Kidney tubule cell (primary cell): ENCODE measurements around the gene PRKCE.

Experiments
- DNase-seq: peaks from one replicate; pipeline ENCODE4 v3.0.0-alpha.2; 2018; ENCODE audit warnings: low spot score

PRKCE gene

GRCh38 chr2:45651415-45652089 is at the start of gene PRKCE:
Gene PRKCE, plus strand, starts transcription at chr2:45651675.
- DNase-seq = peak; percentile 31

DNA sequence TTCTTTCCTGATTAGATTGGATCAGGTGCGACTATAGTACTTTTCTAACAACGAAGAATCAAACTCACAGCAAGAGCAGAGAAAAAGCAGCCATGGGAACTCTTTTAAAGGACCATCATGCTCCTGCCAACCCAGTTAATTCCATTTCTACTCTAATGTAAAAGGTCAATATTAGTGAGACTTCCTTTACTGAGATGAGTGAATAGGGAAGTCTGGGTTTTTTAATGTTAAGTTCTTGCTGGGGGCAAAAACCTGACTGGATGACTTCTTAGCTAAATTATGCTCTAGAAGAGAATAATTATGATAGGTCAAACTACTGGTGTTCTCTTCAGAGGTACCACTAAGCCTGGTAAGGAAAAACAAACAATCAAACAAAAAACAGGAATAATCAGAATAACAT is 48.9 kb upstream of the PRKCE start:
- DNase-seq = no peak

DNA sequence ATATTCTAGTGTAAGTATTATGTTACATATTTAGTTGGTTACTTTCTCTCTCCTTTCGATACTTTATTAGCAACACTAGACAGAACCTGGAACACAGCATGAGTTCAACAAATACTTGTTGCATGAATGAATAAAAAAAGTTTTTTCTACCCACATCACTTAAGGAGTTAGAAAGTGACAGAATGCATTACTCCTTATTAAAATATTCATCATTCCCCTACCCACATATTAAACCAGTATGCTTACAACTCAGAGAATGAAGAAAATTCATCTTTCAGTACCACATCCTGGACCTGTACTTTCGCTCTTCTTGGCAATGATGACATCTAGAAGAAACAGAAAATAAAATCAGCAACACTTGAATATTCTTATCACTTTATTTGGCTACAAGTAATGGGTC is 46.4 kb upstream of the PRKCE start:
- no peak for DNase-seq

GRCh38 chr2:45606796-45607195 is 44.7 kb upstream of the PRKCE start:
- no peak for DNase-seq

DNA sequence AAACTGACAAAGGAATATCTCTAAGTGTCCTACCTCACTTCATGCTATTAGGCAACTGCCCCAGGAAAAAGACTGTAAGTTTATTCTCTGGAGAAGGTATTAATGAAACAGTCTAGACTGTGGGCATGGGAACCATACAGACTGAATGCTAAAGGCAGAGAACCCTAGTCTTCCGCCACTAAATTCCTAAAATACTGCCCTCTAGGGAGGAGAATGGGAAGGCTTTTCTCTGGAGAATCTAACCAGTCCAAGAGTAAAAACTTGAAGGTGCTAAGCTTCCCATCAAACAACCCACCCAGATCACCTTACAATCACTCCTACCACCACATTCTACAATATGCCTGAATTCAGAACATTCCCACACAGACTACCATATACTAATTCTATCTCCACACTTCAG is 43.8 kb upstream of the PRKCE start:
- peak; percentile 37 for DNase-seq

DNA sequence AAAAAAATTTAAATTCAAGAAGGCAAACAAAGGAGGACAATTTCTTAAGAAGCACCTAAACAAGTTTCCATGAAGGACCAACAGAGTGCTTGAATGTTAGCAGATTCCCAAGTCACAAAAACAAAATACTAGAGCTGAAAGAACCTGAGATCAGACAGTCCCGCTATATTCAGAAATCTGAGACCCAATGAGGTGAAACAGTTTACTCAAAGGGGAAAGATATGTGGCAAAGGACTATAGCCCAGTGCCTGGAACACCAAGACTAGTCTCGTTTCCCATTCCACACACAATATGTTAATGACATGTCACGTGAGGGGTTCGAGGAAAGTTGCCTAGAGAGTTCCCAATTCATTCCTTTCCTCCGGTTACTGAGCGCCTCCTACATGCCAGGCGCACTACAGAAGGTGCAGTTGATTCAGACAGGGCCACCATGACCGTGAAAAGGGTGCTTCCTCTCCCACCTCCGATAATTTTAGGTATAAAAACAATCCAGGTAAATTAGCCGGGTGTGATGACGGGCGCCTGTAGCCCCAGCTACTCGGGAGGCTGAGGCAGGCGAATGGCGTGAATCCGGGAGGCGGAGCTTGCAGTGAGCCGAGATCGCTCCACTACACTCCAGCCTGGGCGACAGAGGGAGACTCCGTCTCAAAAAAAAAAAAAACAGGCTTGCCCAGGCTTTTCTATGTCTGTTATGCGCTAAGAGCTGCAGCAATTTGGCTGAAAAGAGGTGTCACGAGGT is 41.0 kb upstream of the PRKCE start:
- peak; percentile 68 for DNase-seq

- peak; percentile 96 for DNase-seq
These were observed 40.2 kb upstream of the PRKCE start, which contains the start of gene SRBD1 for GRCh38 chr2:45611020-45611859. Gene SRBD1, minus strand, starts transcription at chr2:45611267. Its CDS starts 5,826 bp downstream, at chr2:45605441.

DNA sequence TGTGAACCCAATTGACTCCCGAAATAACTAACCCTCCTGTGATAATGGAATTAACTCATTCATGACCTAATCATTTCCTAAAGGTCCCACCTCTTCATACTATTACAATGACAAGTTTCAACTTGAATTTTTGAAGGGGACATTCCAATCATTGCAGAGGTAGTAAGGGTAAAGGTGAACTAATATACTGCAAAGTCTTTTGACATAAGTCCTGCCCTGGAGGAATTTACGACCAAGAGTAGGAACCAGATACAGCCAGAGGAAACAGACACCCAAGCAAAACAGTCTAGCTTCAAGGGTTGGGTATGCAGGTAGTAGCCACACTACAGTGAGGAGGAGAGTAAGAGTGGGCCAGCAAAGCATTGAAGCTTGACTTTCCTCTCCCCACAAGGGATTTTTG is 39.2 kb upstream of the PRKCE start:
- DNase-seq = peak; percentile 68

- no peak for DNase-seq
These were observed 38.7 kb upstream of the PRKCE start for GRCh38 chr2:45612731-45613130.

- no peak for DNase-seq
These were observed 37.1 kb upstream of the PRKCE start for GRCh38 chr2:45614330-45614729.

GRCh38 chr2:45614871-45615415 is 36.5 kb upstream of the PRKCE start:
- DNase-seq = no peak

DNA sequence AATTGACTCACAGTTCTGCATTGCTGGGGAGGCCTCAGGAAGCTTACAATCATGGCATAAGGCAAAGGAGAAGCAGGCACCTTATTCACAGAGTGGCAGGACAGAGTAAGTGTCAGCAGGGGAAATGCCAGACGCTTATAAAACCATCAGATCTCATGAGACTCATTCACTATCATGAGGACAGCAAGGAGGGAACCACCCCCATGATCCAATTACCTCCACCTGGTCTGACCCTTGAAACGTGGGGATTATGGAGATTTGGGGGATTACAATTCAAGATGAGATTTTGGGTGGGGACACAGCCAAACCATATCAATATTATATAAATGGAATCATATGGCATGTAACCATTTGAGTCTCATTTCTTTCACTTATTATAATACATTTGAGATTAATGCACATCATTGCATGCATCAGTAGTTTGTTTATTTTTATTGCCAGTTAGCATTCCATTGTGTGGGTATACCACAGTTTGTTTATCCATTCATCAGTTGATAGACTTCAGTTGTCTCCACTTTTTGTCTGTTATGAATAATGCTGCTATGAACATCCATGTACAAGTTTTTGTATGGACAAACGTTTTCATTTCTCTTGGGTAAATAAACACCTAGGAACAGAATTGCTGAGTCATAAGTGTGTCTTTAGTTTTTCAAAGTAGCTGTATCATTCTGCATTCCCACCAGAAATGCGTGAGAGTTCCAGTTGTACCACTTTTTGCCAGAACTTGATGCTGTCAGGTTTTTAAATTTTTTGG is 34.6 kb upstream of the PRKCE start:
- peak; percentile 4 for DNase-seq

GRCh38 chr2:45617496-45617895 is 34.0 kb upstream of the PRKCE start:
- no peak for DNase-seq

GRCh38 chr2:45622336-45623075 is 29.0 kb upstream of the PRKCE start:
- DNase-seq = peak; percentile 14

DNA sequence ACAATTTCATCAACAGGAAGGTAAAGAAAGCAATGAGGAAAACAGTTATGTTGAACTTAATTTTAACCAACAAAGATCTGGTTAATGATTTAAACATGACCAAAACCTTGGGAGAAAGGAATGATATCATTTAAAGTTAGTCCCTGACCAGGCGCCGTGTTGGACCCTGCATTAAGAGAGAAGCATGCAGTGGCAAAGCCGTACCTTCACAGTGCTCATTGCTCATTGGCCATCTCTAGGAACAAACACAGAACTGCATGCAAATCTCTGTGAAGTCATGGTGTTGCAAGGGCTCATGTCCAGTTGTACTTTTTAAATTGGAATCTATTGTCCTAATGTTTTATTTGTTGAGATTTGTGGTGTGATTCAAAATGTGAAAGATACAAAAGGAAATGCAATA is 28.4 kb upstream of the PRKCE start:
- DNase-seq = peak; percentile 47

GRCh38 chr2:45625824-45626223 is 25.7 kb upstream of the PRKCE start:
- DNase-seq = peak; percentile 9

- DNase-seq = no peak
These were observed 24.9 kb upstream of the PRKCE start for GRCh38 chr2:45626387-45627221.

DNA sequence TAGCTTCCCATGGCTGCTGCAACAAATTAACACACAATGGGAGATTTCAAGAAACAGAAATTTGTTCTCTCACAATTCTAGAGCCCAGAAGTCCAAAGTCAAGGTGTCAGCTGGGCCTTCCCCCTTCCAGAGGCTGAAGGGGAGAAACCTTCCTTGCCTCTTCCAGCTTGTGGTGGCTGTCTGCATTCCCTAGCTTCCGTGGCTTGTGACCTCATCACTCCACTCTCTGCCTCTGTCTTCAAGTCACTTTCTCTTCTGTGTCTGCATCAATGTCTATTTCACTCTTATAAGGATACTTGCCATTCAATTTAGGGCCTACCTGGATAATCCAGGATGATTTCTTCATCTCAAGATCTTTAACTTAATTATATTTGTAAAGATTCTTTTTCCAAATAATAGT is 23.6 kb upstream of the PRKCE start:
- DNase-seq = peak; percentile 78

DNA sequence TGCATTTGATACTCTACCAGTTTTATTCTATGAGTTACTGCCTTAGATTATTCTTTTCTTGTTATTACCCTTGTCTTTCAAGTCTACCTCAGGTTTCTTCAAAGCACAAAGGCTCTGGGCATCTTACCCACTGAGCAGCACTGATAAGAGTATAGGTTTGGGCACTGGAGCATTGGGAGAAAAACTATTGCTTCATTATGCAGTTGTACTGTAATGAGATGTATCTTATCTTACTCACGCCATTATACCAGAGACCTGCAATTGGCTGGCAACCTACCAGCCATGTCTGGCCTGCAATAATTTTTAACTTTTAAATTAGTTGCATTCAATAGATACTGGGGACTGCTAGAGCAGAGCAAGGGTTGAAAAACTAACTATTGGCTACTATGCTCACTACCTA is 21.5 kb upstream of the PRKCE start:
- DNase-seq = no peak

GRCh38 chr2:45631319-45631718 is 20.2 kb upstream of the PRKCE start:
- DNase-seq = no peak
